ENCODE data around the gene PARD3. TPM values are rescaled to one million over a fixed set of nuclear protein-coding genes. Genes with fewer than 3 reads are reported as not detected.
A peak's percentile ranks its signal among the peaks of the same experiment; 100 is the strongest.

PARD3 gene
- total RNA-seq, 1 donor from 2014 or later, result 37.2 TPM

GRCh38 chr10:34291466-34292193, 523.5 kb downstream of the PARD3 start:
- no peak for DNase-seq (ENCODE audit: extremely low spot score, unreplicated experiment)
- no peaks in the 10 kb centered on the region for H3K27me3 Mint-ChIP-seq (ENCODE audit: unreplicated experiment)

DNA sequence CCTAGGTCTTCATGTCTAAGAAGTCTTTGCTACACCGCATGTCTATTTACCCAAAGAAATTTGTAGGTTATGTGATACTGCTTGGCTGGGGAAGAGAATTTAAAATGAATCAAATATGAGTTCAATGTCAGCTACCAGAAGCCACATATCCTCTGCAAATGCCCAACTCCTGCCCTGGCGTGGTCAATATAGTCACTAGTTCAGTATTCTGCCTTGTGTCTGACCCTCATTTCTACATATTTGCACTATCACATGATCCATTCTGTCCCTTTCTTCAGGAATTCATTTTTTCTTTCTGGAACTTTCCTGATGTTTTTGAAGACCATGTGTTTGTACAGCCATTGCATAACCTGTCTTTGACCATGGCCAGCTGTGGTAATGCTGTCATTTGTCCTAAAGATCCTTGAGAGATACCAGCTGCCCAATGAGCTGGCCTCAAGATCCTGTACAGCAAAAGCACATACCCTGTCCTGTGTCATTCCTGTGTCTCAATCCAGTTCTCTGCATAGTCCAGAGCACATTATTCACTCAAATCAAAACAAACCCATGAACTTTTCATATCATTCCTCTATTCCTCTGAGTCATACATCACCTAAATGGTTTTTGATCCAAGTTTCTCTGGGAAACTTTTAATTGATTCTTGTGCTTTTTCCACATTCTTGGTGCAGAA, 524.5 kb downstream of the PARD3 start:
- no peak for TF ChIP-seq CTCF (IDR thresholded peaks at IDR 0.05)
- peaks cover 52% of the 10 kb centered on the region for H3K4me1 Mint-ChIP-seq (ENCODE audit: unreplicated experiment)
- no peaks in the 10 kb centered on the region for H3K27me3 Mint-ChIP-seq (ENCODE audit: unreplicated experiment)
- H3K27ac Mint-ChIP-seq (ENCODE audit: unreplicated experiment), result peak overlapping the region; percentile 48
- H3K9me3 Mint-ChIP-seq (ENCODE audit: unreplicated experiment), result no peaks in the 10 kb centered on the region
- DNase-seq (ENCODE audit: extremely low spot score, unreplicated experiment), result no peak
- no peak overlapping the region for H3K4me3 Mint-ChIP-seq (ENCODE audit: unreplicated experiment)
- H3K36me3 Mint-ChIP-seq (ENCODE audit: unreplicated experiment), result peaks cover 2% of the 10 kb centered on the region

More at GRCh38 chr10:34291466-34292193, 523.5 kb downstream of the PARD3 start:
- Mint-ChIP-seq H3K27ac (ENCODE audit: unreplicated experiment) (peak overlapping the region; percentile 65), H3K36me3 (ENCODE audit: unreplicated experiment) (peaks cover 2% of the 10 kb centered on the region), H3K9me3 (ENCODE audit: unreplicated experiment) (no peaks in the 10 kb centered on the region), H3K4me3 (ENCODE audit: unreplicated experiment) (no peak overlapping the region), H3K4me1 (ENCODE audit: unreplicated experiment) (peaks cover 52% of the 10 kb centered on the region)
- no peak for TF ChIP-seq CTCF (IDR thresholded peaks at IDR 0.05)

DNA sequence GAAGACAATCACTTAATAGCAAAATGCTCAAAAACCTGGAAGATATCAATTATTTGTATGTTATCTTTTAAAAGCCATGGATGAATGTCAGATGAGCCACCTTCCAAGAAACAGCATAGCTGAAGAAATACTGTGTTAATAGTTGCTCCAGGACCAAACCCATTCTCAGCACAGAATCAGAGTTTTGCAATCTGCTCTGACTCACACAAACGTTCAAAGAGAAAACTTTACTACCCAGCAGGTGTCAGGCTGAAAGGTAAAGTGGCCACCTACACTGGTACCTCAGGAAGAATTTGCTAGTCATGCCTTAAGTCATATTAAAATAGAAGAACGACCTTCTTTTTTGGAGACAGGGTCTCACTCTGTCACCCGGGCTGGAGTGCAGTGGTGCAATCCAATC, 526.5 kb downstream of the PARD3 start:
- DNase-seq (ENCODE audit: extremely low spot score, unreplicated experiment), result no peak
- peaks cover 44% of the 10 kb centered on the region for H3K4me1 Mint-ChIP-seq (ENCODE audit: unreplicated experiment)
- H3K36me3 Mint-ChIP-seq (ENCODE audit: unreplicated experiment), result peaks cover 5% of the 10 kb centered on the region
- no peaks in the 10 kb centered on the region for H3K27me3 Mint-ChIP-seq (ENCODE audit: unreplicated experiment)
- no peak overlapping the region for H3K4me3 Mint-ChIP-seq (ENCODE audit: unreplicated experiment)
- no peak for TF ChIP-seq CTCF (IDR thresholded peaks at IDR 0.05)
- H3K9me3 Mint-ChIP-seq (ENCODE audit: unreplicated experiment), result no peaks in the 10 kb centered on the region
- H3K27ac Mint-ChIP-seq (ENCODE audit: unreplicated experiment), result no peak overlapping the region

DNA sequence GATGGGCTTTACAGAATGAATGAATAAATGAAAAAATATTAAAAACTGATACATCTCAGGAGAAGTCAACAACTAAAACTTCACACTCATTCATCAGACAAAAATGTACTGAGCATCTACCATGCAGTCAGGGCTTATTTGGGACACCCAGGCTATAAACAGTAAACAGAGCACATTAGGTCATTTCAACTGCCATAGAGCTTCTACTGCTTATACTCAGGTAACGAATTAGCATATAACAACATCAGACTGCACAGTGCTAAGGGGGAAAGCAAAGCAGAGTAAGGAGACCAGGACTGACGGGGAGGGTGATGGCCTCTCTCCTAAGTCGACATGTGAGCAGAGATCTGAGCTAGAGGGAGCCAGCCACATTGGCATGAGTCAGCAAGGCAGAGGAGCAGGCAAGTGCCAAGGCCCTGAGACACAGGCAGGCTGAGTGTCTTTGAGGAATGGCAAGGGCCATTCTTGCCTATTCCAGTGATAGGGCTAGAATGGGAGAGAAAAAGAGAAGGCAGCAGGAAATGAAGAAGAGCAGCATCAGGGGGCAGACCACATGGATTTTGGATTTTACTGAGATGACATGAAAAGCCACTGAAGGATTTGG, 528.9 kb downstream of the PARD3 start:
- Mint-ChIP-seq H3K27ac (ENCODE audit: unreplicated experiment) (no peak overlapping the region), H3K27me3 (ENCODE audit: unreplicated experiment) (no peaks in the 10 kb centered on the region), H3K4me3 (ENCODE audit: unreplicated experiment) (no peak overlapping the region), H3K4me1 (ENCODE audit: unreplicated experiment) (peaks cover 45% of the 10 kb centered on the region), H3K36me3 (ENCODE audit: unreplicated experiment) (peaks cover 5% of the 10 kb centered on the region), H3K9me3 (ENCODE audit: unreplicated experiment) (no peaks in the 10 kb centered on the region)
- no peak for TF ChIP-seq CTCF (IDR thresholded peaks at IDR 0.05)
- no peak for DNase-seq (ENCODE audit: extremely low spot score, unreplicated experiment)
